HG03108 (cell line): Measurements from ENCODE around the gene CHSY1.
"Not testable (repeated sequence)": the region's sequence is repeated elsewhere in the genome, so short reads cannot be mapped to it uniquely, and the experiment has no call there.

ENCODE experiments used
- ATAC-seq: cut with Tn5 transposase; IDR thresholded peaks from one replicate; pipeline ENCODE4 v1.9.1; 2021; ENCODE audit warnings: moderate library complexity; ENCODE audit not compliant: unreplicated experiment

CHSY1 gene

DNA sequence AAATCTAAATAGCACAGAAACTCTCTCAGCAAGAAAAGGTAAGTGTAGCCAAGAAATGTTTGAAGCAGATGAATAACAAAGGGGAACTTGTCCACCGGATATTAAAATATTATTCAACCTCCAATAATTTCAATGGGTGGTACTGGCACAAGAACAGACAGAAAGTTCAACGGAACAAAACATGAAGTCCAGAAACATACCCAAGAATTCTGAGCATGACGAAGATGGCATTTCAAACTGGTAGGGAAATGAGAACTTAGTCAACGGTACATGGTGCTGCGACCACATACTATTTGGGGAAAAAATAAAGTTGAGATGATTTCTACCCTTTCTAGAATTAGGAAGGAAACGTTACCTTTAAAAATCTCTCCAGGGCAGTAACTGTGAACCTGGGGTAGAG is 5.5 kb downstream of the CHSY1 start:
- no peak for ATAC-seq

- ATAC-seq = no peak
These were observed 6.8 kb downstream of the CHSY1 start for GRCh38 chr15:101244889-101245668.

GRCh38 chr15:101244036-101244781 is 7.6 kb downstream of the CHSY1 start:
- ATAC-seq = no peak

- no peak for ATAC-seq
These were observed 8.4 kb downstream of the CHSY1 start for GRCh38 chr15:101243420-101243819.

GRCh38 chr15:101242999-101243336 is 8.9 kb downstream of the CHSY1 start:
- ATAC-seq = no peak

- ATAC-seq = peak; percentile 68
These were observed 9.5 kb downstream of the CHSY1 start for GRCh38 chr15:101242160-101242998.

DNA sequence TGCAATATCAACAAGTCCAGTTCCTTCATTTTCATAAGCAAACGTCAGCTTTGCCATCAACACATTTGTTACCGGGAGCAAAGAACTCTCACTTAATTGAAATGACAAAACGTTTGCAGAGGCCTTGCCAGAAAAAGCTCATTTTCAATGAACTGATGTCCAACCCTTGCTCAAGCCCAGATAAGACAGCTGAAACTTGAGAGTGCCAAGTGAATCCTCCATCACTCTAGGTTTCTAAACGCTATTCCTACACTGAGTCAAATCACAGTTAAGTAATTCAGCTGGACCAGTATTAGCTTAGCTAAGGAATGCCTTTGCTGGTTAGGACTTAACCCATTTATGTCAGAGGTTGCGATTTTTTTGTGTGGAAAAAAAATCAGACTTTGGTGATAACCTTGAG is 11.5 kb downstream of the CHSY1 start:
- ATAC-seq = no peak

DNA sequence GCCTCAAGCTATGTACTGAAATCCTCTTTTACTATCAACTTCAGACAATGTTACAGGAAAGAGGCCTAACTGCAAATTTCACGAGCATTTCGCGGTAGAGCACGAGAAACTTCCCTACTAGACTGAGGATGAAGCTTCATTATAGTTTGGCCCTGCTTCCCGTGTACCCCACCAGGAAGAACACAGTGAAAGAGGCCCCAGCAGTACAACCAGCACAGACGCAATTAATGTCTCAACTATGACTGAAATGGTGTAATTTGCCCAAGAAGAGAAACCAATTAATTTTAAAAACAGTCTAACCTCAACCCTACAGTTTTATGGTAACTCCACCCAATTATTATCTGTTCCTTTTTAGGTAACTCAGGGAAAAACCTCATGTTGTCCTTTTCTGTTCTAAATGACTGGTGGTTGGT is 12.1 kb downstream of the CHSY1 start:
- ATAC-seq = no peak

- no peak for ATAC-seq
These were observed 14.6 kb downstream of the CHSY1 start for GRCh38 chr15:101237251-101237650.

GRCh38 chr15:101233651-101234280 is 18.1 kb downstream of the CHSY1 start:
- no peak for ATAC-seq

DNA sequence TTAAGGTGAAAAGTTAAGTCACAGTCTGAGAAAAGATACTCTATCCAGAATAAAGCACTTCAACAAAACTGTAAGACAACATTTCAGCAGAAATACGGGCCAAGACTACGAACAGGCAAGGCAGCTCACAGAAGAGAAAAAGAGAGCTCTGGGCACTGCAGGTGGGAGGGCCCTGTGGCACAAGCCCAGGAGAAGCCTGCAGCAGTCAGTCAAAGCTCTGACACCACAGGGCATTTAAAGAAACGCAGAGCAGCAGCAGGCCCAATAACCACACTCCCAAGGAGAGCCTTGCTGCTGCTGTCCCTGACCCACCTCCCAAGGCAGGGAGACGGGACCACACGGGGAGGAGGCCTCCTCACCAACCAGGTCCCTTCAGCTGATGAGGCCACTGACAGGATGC is 19.2 kb downstream of the CHSY1 start:
- ATAC-seq = no peak

GRCh38 chr15:101228313-101228712 is 23.5 kb downstream of the CHSY1 start:
- ATAC-seq = no peak

GRCh38 chr15:101225658-101226057 is 26.2 kb downstream of the CHSY1 start:
- ATAC-seq = no peak

DNA sequence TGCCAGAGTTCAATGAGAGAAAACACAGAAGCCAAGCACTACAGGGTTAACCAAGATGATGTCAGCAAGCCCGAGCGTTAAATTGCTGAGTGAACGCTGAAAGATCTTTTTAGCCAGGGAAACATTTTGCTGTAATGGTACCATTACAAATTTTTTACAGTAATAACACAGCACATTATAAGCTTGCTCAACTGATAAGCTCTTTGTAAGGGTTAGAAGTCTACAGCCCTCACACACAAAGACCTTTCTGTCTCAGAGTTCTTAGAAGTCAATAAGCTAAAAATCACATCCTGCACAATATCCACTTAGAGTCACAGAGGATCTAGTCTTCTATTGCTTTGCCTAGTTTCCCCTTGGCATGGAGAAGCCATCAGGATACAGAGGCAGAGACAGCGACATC is 29.9 kb downstream of the CHSY1 start:
- ATAC-seq = no peak

GRCh38 chr15:101220060-101220459 is 31.8 kb downstream of the CHSY1 start:
- ATAC-seq = no peak

DNA sequence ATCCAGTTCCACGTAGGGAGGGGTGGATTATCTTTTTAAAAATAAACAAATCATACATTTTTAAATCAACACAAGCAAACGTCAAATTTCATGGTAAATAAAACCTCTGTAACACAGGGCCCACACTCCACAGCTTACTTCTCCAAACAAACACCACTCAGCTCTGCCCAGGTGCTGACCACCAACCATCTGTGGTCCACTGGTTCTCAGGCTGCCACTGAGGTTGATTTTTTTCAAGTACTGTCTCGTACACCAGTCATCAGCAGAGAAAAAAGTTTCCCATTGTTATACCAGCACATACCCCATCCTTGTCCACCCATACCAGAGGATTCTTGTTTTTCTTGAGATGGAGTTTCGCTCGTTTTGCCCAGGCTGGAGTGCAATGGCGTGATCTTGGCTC is 32.4 kb downstream of the CHSY1 start:
- no peak for ATAC-seq

- no peak for ATAC-seq
These were observed 34.4 kb downstream of the CHSY1 start for GRCh38 chr15:101217446-101217845.

GRCh38 chr15:101216100-101216499 is 35.7 kb downstream of the CHSY1 start:
- no peak for ATAC-seq

DNA sequence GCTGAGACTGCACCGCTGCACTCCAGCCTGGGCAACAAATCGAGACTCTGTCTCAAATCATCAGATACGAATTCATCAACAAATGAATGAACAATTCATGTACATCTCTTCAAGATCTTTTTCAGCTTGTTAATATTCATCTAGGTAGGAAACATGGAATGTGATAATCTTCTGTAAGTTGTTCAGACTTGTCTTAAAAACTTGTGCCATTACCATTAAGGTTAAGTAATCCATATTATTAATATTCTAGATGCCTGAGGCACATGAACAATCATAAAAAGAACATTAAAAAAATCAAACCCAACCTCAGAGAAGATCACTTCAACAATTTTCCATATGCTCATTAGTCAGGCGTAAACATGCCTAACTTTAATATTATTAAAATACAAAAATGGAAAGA is 36.2 kb downstream of the CHSY1 start:
- ATAC-seq = no peak

- ATAC-seq = not testable (repeated sequence)
These were observed 37.3 kb downstream of the CHSY1 start for GRCh38 chr15:101214435-101215097.

DNA sequence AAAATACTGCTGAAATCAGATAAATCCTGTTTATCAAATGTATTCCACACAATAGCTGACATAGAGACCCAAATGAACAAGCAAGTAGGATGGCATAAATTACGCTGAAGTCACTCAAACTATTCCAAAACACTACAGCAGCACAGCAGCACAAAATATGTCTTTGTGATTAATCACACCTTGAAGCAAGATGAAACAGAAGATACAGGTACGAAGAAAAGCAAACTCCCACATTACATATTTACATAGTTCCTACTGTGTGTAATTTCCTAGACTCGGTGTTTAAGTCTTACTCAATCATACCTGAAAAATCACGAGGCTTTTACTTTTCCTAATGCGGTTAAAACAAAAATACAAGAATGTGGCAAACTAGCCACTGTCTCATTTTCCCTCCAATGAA is 38.3 kb downstream of the CHSY1 start:
- ATAC-seq = no peak
